HG02981 (cell line): ENCODE results near the gene ISCU.
"Not testable (repeated sequence)": the region's sequence is repeated elsewhere in the genome, so short reads cannot be mapped to it uniquely, and the experiment has no call there.

Experiments used
- ATAC-seq: cut with Tn5 transposase; IDR thresholded peaks from one replicate; pipeline ENCODE4 v1.9.1; 2021; ENCODE audit warnings: mild to moderate bottlenecking, moderate library complexity; ENCODE audit not compliant: unreplicated experiment

Gene ISCU

DNA sequence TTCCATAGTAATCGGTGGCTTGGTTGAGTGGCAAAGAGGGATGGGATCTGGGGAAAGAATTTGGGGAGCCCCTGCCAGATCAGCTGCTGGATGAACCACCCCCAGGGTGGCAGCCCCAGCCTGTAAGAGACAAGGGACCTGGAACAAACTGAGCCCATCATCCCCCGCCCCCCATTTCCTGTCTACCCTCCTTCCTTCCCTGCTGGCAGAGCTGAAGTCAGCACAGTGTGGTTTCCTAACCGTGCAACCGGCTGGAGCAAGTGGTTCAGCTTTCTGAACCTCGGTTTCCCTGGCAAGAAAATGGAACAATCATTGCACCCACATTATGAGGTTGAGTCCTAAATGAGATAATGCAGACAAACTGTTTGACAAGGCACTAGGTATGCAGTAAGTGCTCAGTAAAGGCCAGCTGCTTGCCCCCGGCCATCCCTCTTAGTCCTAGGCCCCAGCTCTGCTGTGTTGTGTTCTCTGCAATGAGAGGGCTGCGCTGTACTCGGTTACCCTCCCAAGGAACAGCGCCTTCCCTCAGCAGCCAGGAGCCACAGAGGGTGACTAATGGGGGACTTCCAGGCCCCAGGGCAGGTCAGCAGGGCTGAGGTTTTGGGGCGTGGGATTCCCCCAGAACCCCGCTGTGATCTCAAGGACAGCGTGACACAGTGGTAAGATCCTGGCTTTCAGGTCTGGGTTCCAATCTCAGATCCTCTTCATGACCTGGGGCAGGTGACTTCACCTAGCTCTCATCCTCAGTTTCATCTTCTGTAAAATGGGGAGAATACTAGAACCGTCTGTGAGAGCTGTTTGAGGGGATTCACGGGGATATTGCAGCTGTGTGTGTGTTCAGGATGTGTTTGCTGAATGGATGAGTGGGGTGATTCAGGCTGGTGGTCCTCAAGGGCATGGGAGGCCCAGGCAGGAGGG is 54.8 kb downstream of the ISCU start:
- peak; percentile 78 for ATAC-seq

DNA sequence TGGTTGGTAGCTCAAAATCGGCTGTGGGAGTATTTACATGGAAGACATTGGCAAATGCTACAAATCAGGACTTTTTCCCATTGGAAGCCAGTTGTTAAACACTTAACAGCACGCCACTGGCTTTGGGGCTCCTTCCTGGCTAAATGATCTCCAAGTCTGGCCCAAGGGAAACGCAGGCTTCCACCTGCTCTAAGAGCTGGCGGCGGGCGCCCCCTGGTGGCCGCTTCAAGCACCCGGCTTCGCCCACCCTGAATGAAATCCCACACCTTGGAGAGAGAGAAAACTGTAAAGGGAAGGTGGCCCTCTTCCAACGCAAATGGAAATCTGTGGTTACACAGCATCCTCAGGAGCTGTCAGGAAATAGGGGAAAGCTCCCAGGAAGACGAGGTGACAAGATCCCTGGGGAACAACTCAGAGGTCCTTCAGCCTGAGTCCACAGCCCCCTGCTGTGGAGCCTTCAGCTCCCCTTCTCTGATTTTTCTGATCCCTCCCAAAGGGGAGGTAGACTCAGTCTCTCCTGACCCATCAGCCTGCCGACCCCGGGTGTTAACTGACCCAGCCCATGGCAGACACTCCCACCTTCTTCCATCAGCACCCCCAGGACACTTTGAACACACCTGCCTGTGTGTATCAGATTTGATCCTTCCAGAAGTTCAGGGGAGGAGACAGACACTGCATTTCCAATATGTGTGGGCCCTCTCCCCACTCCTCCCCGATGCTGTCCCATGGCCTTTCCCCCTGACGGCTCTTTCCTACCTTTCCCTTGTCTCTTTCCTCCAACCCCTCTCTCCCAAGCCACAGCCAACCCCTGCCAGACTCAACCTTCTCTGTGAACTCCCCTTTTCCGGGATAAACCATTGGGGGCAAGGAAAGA is 55.9 kb downstream of the ISCU start:
- no peak for ATAC-seq

DNA sequence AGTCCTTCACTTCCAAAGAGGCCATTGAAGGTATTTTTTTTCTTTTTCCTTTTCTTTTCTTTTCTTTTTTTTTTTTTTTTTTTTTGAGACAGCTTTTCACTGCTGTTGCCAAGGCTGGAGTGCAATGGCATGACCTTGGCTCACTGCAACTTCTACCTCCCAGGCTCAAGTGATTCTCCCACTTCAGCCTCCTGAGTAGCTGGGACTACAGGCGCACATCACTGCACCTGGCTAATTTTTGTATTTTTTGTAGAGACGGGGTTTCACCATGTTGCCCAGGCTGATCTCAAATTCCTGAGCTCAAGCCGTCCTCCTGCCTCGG is 56.5 kb downstream of the ISCU start:
- not testable (repeated sequence) for ATAC-seq
